DOHH2 (cell line): ENCODE measurements around the gene SLC25A10.

Experiments
- CTCF ChIP-seq: fragments of 200-600 bp; sonication (generic); IDR thresholded peaks from one replicate; pipeline ENCODE4 v1.5.1; 2014; ENCODE audit warnings: antibody characterized with exemption, mild to moderate bottlenecking, low read depth, low read length; ENCODE audit not compliant: poor library complexity, severe bottlenecking
- EZH2phosphoT487 ChIP-seq: fragments of 200-600 bp; sonication (generic); IDR thresholded peaks from 2 replicates; pipeline ENCODE4 v1.6.1; 2017; ENCODE audit warnings: borderline replicate concordance, mild to moderate bottlenecking, antibody characterized with exemption, low read length, moderate library complexity, mixed read lengths

GRCh38 chr17:81706757-81707624 is 5.1 kb upstream of the SLC25A10 start:
- peak; percentile 14 for TF ChIP-seq CTCF
- TF ChIP-seq EZH2phosphoT487 = no peak
